ENCODE results near the gene GOLGA3. TPM values are rescaled to one million over a fixed set of nuclear protein-coding genes. Genes with fewer than 3 reads are reported as not detected.

Gene GOLGA3
- total RNA-seq, 1 donor from 2014 or later: 148 TPM

- Mint-ChIP-seq H3K36me3 (ENCODE audit: low read depth) (peaks cover 55% of the 10 kb centered on the region), H3K4me3 (ENCODE audit: unreplicated experiment) (no peak overlapping the region), H3K27ac (ENCODE audit: unreplicated experiment) (peak overlapping the region; percentile 41), H3K9me3 (ENCODE audit: low read depth) (no peaks in the 10 kb centered on the region), H3K27me3 (ENCODE audit: low read depth) (no peaks in the 10 kb centered on the region), H3K4me1 (ENCODE audit: low read depth) (no peaks in the 10 kb centered on the region)
- TF ChIP-seq CTCF (IDR thresholded peaks at IDR 0.05): no peak
- DNase-seq (ENCODE audit: low spot score): no peak
Observed at GRCh38 chr12:132740652-132741051, 88.0 kb downstream of the GOLGA3 start.

DNA sequence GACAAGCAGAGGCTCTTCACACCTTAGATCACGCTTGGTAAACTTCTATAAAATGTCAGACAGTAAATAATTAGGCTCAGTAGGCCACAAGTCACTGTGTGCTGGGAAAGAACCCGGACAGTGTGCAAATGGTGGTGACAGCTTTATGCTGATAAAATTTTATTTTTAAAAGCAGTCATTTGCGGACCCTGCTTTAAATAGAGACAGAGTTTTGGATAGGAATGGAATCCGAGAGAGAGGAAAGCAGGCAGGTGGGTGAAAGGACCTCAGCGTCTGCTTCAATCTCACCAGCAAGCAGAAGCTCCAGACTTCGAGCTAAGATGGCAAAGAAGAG lies 88.4 kb downstream of the GOLGA3 start:
- Mint-ChIP-seq H3K4me3 (ENCODE audit: unreplicated experiment) (no peak overlapping the region), H3K4me1 (ENCODE audit: low read depth) (no peaks in the 10 kb centered on the region), H3K36me3 (ENCODE audit: low read depth) (peaks cover 58% of the 10 kb centered on the region), H3K27ac (ENCODE audit: unreplicated experiment) (no peak overlapping the region), H3K27me3 (ENCODE audit: low read depth) (no peaks in the 10 kb centered on the region), H3K9me3 (ENCODE audit: low read depth) (no peaks in the 10 kb centered on the region)
- TF ChIP-seq CTCF (IDR thresholded peaks at IDR 0.05): no peak
- no peak for DNase-seq (ENCODE audit: low spot score)

- H3K4me3 Mint-ChIP-seq (ENCODE audit: unreplicated experiment): no peak overlapping the region
Observed at GRCh38 chr12:132739600-132740312, 88.9 kb downstream of the GOLGA3 start.

GRCh38 chr12:132736913-132737312 lies 91.8 kb downstream of the GOLGA3 start:
- peaks cover 53% of the 10 kb centered on the region for H3K36me3 Mint-ChIP-seq (ENCODE audit: low read depth)
- H3K27ac Mint-ChIP-seq (ENCODE audit: unreplicated experiment): no peak overlapping the region
- DNase-seq (ENCODE audit: low spot score): no peak
- no peaks in the 10 kb centered on the region for H3K4me1 Mint-ChIP-seq (ENCODE audit: low read depth)
- no peak overlapping the region for H3K4me3 Mint-ChIP-seq (ENCODE audit: unreplicated experiment)
- no peaks in the 10 kb centered on the region for H3K9me3 Mint-ChIP-seq (ENCODE audit: low read depth)
- TF ChIP-seq CTCF (IDR thresholded peaks at IDR 0.05): no peak
- H3K27me3 Mint-ChIP-seq (ENCODE audit: low read depth): no peaks in the 10 kb centered on the region

More at GRCh38 chr12:132739600-132740312, 88.9 kb downstream of the GOLGA3 start:
- Mint-ChIP-seq H3K27me3 (ENCODE audit: low read depth) (no peaks in the 10 kb centered on the region), H3K9me3 (ENCODE audit: low read depth) (no peaks in the 10 kb centered on the region), H3K4me1 (ENCODE audit: low read depth) (no peaks in the 10 kb centered on the region), H3K36me3 (ENCODE audit: low read depth) (peaks cover 55% of the 10 kb centered on the region), H3K27ac (ENCODE audit: unreplicated experiment) (no peak overlapping the region)
- no peak for TF ChIP-seq CTCF (IDR thresholded peaks at IDR 0.05)
- no peak for DNase-seq (ENCODE audit: low spot score)

- DNase-seq (ENCODE audit: low spot score): no peak
- TF ChIP-seq CTCF (IDR thresholded peaks at IDR 0.05): no peak
- Mint-ChIP-seq H3K27me3 (ENCODE audit: low read depth) (no peaks in the 10 kb centered on the region), H3K36me3 (ENCODE audit: low read depth) (peaks cover 58% of the 10 kb centered on the region), H3K4me3 (ENCODE audit: unreplicated experiment) (no peak overlapping the region), H3K4me1 (ENCODE audit: low read depth) (no peaks in the 10 kb centered on the region), H3K9me3 (ENCODE audit: low read depth) (no peaks in the 10 kb centered on the region), H3K27ac (ENCODE audit: unreplicated experiment) (no peak overlapping the region)
Observed at GRCh38 chr12:132736378-132736777, 92.3 kb downstream of the GOLGA3 start.

Data from chondrocyte (in vitro differentiated cells).